Measurements from ENCODE around the gene MS4A8.
"Not testable (repeated sequence)": the region's sequence is repeated elsewhere in the genome, so short reads cannot be mapped to it uniquely, and the experiment has no call there.

DNA sequence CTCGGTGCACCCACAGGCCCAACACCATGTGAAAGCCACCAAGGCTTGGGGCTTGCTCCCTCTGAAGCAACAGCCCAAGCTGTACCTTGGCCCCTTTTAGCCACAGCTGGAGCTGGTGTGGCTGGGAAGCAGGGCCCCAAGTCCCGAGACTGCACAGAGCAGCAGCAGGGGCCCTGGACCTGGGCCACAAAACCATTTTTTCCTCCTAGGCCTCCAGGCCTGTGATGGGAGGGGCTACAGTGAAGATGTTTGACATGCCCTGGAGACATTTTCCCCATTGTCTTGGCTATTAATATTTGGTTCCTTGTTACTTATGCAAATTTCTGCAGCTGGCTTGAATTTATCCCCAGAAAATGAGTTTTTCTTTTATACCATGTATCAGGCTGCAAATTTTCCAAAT, 21.2 kb upstream of the MS4A8 start:
- TF ChIP-seq, protein P1, sequence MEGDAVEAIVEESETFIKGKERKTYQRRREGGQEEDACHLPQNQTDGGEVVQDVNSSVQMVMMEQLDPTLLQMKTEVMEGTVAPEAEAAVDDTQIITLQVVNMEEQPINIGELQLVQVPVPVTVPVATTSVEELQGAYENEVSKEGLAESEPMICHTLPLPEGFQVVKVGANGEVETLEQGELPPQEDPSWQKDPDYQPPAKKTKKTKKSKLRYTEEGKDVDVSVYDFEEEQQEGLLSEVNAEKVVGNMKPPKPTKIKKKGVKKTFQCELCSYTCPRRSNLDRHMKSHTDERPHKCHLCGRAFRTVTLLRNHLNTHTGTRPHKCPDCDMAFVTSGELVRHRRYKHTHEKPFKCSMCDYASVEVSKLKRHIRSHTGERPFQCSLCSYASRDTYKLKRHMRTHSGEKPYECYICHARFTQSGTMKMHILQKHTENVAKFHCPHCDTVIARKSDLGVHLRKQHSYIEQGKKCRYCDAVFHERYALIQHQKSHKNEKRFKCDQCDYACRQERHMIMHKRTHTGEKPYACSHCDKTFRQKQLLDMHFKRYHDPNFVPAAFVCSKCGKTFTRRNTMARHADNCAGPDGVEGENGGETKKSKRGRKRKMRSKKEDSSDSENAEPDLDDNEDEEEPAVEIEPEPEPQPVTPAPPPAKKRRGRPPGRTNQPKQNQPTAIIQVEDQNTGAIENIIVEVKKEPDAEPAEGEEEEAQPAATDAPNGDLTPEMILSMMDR (IDR thresholded peaks at IDR 0.05 in 8 of 11, conservative IDR thresholded peaks at IDR 0.05 in 3 of 11) = not testable (repeated sequence)
- TF ChIP-seq POLR2A, POLR2AphosphoS5 (IDR thresholded peaks at IDR 0.05): not testable (repeated sequence)

Data from spleen (tissue), 7 donors.